T-helper 2 cell (primary cell): ENCODE data around the gene LRRC17.

Experiments used
- DNase-seq, 5 experiments: peaks; one replicate each; pipeline versions ENCODE4 v3.0.0 to v3.0.0-alpha.2; 2012 to 2022

Gene LRRC17

GRCh38 chr7:102990642-102991041, 77.8 kb downstream of the LRRC17 start:
- DNase-seq: no peak

- DNase-seq: no peak
Observed at GRCh38 chr7:102991077-102991539, 78.3 kb downstream of the LRRC17 start.

- DNase-seq: no peak
Observed at GRCh38 chr7:102991540-102992214, 78.9 kb downstream of the LRRC17 start.

GRCh38 chr7:102992509-102992937, 79.7 kb downstream of the LRRC17 start:
- no peak for DNase-seq

GRCh38 chr7:102992938-102993717, 80.3 kb downstream of the LRRC17 start:
- DNase-seq: no peak

- no peak for DNase-seq
Observed at GRCh38 chr7:102993718-102994029, 80.9 kb downstream of the LRRC17 start.

GRCh38 chr7:102994567-102994966, 81.8 kb downstream of the LRRC17 start:
- DNase-seq: no peak
